GM19238 (cell line): ENCODE data around the gene SLC25A10.
A peak's percentile ranks its signal among the peaks of the same experiment; 100 is the strongest.

ENCODE experiments used
- DNase-seq: peaks from one replicate; pipeline ENCODE4 v3.0.0; 2011; ENCODE audit warnings: low spot score; ENCODE audit not compliant: insufficient read length

SLC25A10 gene

DNA sequence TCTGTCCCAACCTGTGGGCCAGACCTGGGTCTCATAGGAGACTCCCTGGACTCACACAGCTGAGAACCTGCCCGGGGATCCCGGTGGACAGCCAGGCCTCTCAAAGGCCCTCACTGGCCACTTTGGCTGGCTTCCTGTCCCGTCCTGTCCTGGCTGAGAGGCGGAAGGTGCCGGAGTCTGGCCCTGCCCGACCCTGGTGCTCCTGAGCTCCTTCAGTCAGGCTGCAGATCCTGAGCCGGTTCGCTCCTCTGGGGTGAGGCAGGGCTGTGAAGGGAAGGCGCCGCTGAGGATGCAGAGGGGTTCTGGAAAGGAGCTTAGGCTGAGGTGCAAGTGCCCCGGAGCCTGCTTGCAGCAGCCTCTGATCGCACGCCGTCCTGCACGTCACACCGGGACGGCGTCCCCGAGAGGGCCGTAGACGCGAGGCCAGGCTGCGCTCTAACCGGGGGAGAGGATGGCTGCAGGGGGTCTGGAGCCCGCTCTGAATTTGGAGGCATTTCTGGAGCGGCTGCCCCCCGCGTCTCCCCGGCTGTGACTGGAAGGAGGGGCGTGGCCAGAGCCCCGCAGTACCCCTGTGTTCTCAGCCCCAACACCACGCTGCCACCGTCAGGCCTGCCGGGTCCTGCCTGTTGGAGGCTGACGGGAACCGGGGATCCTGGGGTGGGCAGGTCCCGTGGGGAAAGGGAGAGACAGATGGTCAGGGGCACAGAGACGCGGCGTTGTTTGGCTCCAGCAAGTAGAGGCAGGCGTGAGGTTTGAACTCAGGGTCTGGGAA lies 24.1 kb upstream of the SLC25A10 start:
- DNase-seq: no peak

DNA sequence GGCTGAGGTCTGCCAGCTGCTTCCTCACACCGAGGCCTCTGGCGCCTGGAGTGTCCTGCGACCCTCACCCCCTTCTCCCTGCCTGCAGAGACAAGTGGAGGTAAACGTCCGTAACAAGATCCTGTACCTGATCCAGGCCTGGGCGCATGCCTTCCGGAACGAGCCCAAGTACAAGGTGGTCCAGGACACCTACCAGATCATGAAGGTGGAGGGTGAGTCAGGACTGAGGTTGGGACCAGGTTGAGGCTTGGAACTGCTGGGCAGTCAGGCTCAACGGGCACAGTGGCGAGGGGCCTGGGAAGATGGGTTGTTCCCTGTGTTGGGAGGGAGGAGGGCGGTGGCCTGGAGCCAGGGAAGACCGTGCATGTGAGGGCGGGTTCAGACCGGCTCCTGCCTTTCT lies 23.5 kb upstream of the SLC25A10 start:
- no peak for DNase-seq

DNA sequence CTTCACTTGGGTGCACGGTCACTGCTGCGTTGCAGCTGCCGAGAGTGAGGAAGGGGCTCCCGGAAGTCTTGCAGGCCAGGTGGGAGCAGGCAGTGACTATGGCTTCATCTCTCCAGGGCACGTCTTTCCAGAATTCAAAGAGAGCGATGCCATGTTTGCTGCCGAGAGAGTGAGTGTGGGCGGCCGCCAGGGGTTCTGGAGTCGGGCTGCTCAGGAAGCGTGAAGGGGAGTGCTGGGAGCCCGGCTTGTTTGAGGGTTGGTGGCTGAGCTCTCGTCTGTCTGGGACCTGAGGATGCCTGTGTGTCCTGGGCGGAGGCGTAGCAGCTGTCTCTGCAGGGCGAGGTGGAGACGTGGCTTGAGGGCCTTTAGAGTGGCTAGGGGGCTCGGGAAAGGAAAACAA lies 22.0 kb upstream of the SLC25A10 start:
- no peak for DNase-seq

DNA sequence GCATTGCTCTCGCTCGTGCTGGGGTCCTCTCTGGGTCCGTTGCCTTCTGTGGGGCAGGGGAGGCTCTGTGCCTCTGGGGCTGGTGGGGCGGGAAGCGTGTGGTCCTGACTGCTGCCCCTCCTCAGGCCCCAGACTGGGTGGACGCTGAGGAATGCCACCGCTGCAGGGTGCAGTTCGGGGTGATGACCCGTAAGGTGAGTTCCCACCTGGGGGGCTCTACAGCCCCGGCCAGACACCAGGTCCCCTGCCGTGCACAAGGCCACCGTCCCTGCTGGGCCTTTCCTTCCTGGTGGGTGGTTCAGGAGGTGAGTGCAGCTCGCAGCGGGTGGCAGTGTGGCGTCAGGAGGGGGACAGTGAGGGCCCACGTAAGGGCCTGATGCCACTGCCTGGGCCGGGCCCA lies 21.5 kb upstream of the SLC25A10 start:
- DNase-seq: no peak

DNA sequence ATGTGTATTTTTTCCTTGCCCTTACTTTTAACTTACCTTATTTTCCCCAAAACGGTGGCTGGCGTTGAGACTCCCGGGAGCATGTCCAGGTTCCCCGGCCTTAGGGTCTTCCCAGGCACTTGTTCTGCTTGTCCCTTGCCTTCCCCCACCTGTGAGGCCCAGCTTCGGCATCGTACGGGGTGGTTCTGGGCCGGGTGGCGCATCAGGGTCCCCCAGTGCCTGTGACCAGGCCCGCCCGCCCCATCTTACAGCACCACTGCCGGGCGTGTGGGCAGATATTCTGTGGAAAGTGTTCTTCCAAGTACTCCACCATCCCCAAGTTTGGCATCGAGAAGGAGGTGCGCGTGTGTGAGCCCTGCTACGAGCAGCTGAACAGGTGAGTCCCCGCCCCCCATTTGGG lies 20.9 kb upstream of the SLC25A10 start:
- no peak for DNase-seq

DNA sequence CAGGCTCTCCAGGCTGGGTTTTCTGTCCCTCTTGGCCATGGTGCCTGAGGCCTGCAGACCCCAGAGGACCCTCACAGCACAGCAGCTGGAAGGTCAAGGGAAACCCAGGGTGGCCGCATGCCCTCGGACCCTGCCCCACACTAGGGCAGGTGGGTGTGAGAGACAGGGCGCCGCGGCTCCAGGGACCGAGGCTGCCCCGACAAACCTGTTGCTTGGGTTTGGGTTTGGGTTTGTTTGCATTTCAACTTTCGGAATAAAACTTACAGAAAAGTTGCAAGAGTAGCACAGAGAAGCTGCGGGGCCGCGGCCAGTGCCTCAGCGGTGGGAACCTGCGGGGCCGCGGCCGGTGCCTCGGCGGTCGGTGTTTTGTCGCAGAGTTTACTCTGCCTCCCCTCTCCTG lies 20.5 kb upstream of the SLC25A10 start:
- no peak for DNase-seq

DNA sequence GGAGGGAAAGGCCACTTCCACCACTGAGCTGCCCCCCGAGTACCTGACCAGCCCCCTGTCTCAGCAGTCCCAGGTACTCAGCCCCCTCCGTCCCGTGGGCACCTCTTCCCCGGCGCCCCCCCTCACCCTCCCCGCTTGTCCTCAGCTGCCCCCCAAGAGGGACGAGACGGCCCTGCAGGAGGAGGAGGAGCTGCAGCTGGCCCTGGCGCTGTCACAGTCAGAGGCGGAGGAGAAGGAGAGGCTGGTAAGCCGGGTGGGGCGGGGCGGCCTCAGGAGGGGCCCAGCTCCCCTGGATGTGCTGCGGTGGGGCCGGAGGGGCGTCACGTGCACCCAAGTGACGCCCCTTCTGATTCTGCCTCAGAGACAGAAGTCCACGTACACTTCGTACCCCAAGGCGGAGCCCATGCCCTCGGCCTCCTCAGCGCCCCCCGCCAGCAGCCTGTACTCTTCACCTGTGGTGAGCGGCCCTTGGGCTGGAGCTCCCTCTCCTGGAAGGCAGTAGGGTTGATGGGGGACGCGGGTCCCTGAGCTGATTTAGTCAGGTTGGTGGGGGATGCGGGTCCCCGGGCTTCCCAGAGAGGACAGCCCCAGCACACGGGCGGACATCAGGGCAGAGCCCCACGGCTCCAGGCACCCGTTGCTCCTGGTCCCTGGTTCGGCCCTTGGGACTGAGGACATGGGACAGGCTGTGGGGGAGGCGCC lies 18.4 kb upstream of the SLC25A10 start:
- no peak for DNase-seq

DNA sequence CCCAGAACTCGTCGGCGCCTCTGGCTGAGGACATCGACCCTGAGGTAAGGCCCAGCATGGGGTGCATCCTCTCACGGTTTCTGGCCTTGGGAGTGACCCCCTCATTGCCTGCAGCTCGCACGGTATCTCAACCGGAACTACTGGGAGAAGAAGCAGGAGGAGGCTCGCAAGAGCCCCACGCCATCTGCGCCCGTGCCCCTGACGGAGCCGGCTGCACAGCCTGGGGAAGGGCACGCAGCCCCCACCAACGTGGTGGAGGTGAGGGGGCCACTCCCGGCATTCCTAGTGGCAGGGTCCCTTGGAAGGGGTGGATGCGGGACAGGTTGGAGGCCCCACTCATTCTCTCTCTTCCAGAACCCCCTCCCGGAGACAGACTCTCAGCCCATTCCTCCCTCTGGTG lies 17.3 kb upstream of the SLC25A10 start:
- no peak for DNase-seq

DNA sequence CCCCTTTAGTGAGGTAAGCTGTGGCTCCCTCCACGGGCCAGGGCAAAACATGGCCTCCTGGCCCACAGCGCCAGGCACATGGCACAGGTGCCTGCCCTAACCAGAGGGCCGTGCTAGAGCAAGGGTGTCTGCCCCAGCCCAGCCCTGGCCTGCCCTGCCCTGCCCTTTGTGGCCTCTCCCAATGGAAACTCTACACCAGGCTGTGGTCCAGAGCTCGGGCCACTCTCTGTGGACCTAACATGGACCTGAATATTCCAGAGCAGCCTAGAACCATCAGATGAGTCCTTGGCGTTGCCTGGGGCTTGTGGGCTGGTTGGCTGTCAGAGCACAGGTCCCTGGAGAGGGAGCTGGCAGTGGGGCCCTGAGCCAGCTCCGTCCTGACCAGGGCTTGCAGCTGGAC lies 16.9 kb upstream of the SLC25A10 start:
- DNase-seq: no peak

DNA sequence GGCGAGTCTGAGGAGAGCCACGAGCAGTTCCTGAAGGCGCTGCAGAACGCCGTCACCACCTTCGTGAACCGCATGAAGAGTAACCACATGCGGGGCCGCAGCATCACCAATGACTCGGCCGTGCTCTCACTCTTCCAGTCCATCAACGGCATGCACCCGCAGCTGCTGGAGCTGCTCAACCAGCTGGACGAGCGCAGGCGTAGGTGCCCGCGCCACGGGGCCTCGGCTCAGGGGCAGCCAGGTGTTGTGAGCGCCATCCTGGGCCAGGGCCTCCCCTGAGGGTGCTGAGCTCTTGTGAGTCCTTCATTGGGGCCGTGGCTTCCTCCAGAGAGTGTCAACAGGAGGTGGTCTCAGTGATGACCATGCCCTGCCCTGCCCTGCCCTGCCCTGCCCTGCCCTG lies 16.3 kb upstream of the SLC25A10 start:
- no peak for DNase-seq

DNA sequence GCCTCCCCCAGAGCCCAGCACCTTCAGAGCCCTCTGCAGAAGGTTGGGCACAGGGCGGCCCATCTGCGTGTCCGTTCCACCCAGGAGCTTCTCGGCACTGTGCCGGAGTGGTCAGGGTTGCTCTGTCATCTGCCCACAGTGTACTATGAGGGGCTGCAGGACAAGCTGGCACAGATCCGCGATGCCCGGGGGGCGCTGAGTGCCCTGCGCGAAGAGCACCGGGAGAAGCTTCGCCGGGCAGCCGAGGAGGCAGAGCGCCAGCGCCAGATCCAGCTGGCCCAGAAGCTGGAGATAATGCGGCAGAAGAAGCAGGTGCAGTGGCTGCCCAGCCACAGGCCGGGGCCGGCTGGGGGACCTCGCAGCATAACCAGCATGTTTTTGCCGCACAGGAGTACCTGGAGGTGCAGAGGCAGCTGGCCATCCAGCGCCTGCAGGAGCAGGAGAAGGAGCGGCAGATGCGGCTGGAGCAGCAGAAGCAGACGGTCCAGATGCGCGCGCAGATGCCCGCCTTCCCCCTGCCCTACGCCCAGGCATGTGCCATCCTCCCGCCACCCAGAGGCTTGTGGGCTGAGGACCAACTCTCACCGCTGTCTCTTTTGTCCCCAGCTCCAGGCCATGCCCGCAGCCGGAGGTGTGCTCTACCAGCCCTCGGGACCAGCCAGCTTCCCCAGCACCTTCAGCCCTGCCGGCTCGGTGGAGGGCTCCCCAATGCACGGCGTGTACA lies 15.7 kb upstream of the SLC25A10 start:
- DNase-seq: no peak

DNA sequence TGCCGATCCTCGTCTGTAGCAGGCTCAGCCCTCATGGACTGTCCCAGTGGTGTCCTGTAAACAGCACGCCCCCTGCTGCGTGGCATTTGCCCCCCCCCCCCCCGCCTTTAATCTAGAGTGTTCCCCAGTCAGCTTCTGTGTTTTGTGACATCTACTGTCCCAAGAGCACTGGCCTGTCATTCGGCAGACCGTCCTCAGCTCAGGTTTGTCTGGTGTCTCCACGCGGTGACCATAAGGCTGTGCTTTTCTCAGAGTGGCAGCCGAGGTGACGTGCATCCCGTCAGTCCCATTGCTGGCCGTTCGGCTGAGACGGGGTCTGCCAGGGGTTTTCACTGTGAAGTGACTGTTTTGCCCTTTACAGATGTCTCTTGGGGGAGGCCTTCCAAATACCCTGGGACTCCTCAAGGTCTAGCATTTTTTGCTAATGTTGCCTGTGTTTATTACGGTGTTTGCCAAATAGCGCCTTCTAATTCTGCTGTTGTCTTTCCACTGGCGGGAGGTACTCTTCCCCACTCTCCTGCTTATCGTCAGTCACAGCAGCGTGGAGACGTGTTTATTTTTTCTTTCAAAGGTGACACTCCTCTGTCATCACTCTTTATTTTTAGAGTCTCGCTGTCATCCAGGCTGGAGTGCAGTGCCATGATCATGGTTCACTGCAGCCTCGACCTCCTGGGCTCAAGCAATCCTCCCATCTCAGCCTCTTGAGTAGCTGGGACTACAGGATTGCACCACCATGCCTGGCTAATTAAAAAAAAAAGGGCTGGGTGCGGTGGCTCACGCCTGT lies 14.6 kb upstream of the SLC25A10 start:
- DNase-seq: no peak

DNA sequence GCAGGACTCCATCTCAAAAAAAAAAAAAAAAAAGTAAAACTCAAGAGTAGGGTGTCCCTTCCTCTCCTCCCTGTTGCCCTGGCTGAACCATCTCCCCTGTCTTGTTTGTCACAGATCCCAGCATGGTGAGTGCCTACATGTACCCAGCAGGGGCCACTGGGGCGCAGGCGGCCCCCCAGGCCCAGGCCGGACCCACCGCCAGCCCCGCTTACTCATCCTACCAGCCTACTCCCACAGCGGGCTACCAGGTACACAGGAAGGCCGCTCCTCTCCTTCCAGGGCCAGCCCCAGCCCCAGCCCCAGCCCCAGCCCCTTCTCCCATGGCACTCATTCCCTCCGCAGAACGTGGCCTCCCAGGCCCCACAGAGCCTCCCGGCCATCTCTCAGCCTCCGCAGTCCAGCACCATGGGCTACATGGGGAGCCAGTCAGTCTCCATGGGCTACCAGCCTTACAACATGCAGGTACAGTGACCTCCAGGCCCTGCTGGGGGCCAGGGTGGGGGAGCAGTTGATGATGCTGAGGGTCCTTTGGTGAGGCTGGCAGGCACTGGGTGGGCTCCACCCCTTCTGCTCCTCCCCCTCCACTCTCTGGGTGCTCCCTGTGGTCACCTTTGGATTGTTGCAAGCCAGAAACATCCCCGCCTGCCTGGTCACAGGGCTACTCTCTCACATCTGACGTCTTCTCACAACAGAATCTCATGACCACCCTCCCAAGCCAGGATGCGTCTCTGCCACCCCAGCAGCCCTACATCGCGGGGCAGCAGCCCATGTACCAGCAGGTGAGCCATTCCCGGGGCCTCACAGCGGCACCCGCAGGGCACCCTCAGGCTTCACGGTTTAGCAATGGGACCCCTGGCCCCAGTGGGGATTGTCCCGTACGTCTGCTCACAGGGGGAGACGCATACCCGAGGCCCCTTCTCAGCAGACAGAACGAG lies 11.5 kb upstream of the SLC25A10 start:
- DNase-seq: no peak

DNA sequence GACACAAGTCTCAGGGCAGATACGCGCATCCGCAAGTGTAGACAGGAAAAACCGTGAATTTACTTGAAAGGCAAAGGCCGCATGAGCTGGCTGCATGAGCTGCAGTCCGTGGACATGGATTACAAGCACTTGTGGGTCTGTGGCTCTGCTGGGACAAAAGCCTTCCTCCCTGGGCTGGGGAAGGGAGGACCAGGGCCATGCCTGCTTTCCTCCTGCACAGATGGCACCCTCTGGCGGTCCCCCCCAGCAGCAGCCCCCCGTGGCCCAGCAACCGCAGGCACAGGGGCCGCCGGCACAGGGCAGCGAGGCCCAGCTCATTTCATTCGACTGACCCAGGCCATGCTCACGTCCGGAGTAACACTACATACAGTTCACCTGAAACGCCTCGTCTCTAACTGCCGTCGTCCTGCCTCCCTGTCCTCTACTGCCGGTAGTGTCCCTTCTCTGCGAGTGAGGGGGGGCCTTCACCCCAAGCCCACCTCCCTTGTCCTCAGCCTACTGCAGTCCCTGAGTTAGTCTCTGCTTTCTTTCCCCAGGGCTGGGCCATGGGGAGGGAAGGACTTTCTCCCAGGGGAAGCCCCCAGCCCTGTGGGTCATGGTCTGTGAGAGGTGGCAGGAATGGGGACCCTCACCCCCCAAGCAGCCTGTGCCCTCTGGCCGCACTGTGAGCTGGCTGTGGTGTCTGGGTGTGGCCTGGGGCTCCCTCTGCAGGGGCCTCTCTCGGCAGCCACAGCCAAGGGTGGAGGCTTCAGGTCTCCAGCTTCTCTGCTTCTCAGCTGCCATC lies 10.6 kb upstream of the SLC25A10 start:
- DNase-seq: no peak

DNA sequence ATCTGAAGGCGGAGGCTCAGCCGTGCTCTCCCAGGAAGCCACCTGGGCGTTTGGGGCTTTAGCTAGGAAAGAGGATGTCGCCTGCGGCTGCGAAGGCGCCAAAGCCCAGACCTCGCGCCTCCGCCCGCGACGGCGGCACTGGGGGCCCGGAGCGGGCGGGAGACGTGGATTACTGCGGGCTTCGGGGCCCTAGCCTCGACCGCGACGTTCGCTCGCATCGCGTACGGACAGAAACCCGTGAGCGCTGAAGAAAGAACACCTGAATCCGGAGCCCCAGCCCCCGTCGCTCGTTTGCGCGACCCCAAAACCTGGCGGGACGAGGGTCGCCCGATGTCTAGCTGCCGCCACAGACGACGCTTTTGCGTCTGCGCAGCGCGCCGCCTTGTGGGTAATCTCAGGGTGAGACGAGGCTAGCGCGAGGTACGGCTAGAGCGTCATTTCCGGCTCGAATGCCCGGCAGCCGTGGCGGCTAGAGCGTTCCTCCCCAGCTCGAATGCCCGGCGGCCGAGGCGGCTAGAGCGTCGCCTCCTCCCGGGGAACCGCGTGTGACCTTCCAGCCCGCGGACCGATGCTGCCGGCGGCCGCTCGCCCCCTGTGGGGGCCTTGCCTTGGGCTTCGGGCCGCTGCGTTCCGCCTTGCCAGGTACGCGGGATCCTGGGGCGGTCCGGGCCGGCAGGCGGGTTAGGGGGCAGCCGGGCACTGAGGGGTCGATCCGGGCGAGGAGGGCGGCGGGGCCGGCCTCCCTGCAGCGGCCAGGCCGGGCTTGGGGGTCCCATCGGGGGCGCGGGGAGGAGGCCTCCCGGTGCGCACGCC lies 8.9 kb upstream of the SLC25A10 start, which contains the start of gene MRPL12:
Gene MRPL12, plus strand, starts transcription at position 434 of the 813 bp plus-strand sequence. Its CDS starts 135 bp downstream, at position 569.
- DNase-seq: peak; percentile 100

DNA sequence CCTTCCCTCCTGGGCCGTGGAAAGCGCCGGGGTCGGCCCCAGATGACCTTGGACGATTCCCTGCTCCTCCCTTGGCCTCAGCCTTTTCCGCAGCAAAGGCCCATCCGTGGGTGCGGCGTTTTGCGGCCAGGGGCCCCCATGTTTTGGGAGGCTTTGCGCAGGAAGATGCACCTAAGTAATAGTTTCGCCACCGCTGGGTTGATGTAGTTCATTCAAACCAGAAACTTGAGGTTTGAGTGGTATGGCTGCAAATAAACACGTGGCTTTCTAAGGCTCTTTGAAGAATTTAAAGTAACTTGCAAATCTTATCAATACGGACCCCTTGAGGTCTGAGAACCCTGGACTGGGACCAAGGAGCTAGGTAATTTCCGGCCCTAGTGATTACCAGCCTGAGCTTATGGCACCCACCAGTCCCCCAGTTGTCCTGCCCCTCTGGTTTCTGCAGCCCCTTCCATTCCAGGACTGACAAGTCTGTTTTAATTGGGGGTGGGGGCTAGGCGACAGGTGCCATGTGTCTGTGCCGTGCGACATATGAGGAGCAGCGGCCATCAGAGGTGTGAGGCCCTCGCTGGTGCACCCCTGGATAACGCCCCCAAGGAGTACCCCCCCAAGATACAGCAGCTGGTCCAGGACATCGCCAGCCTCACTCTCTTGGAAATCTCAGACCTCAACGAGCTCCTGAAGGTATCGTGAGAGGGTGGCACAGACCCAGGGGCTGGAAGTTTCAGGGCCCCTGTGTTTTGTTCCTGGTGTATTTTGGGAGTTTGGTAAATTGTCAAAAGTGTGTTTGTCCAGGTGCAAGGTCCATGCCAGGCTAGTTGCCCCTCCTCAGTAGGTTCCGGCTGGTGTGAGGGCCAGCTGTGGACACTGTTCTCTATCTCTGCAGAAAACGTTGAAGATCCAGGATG lies 8.1 kb upstream of the SLC25A10 start:
- no peak for DNase-seq

DNA sequence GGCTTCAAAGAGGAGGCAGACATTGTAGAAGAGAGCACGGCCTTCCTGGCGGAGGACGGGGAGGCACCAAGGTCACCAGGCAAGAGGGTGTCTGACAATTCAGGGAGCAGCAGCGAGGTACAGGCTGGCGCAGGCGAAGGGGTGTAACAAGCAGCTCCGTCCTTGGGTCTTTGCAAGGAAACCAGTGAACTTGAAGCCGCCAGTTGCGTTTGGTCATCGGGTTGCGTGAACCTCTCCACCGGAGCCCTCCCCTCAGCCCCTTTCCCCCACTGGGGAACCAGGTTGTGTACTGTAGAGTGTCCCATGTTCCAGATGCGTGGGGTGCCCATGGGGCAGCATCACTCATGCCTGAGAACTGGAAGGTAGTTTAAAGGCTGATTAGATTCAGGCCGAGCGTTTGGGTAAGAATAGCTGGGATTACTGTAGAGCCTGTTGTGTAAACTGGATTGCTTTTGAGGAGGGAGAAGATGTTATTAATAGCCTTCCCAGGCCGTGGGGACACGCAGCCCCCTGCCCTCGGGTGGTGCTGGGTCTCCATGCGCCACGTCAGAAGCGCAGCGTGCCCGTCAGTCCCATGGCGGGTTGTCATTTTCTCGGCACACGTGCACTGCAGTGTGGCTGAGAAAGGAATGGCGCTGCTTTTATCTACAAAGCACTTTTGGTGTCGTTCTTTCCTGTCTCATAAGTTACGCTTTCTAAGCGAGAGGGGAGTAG lies 6.4 kb upstream of the SLC25A10 start:
- no peak for DNase-seq
